ENCODE data around the gene HLA-E. TPM values are rescaled to one million over a fixed set of nuclear protein-coding genes. Genes with fewer than 3 reads are reported as not detected.
A peak's percentile ranks its signal among the peaks of the same experiment; 100 is the strongest.

The HLA-E gene
- total RNA-seq, result 215 and 232 TPM in 2 replicates

DNA sequence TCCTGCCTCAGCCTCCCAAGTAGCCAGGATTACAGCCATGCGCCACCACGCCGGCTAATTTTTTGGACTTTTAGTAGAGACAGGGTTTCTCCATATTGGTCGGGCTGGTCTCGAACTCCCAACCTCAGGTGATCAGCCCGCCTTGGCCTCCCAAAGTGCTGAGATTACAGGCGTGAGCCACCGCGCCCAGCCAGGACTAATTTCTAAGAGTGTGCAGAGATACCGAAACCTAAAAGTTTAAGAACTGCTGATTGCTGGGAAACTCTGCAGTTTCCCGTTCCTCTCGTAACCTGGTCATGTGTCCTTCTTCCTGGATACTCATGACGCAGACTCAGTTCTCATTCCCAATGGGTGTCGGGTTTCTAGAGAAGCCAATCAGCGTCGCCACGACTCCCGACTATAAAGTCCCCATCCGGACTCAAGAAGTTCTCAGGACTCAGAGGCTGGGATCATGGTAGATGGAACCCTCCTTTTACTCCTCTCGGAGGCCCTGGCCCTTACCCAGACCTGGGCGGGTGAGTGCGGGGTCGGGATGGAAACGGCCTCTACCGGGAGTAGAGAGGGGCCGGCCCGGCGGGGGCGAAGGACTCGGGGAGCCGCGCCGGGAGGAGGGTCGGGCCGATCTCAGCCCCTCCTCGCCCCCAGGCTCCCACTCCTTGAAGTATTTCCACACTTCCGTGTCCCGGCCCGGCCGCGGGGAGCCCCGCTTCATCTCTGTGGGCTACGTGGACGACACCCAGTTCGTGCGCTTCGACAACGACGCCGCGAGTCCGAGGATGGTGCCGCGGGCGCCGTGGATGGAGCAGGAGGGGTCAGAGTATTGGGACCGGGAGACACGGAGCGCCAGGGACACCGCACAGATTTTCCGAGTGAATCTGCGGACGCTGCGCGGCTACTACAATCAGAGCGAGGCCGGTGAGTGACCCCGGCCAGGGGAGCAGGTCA, at the start of gene HLA-E:
Gene HLA-E, plus strand, starts transcription at position 429 of the 945 bp plus-strand sequence. Its CDS starts 23 bp downstream, at position 452.
- peak; percentile 99 for DNase-seq (ENCODE audit: low read depth)
- TF ChIP-seq, protein P1, sequence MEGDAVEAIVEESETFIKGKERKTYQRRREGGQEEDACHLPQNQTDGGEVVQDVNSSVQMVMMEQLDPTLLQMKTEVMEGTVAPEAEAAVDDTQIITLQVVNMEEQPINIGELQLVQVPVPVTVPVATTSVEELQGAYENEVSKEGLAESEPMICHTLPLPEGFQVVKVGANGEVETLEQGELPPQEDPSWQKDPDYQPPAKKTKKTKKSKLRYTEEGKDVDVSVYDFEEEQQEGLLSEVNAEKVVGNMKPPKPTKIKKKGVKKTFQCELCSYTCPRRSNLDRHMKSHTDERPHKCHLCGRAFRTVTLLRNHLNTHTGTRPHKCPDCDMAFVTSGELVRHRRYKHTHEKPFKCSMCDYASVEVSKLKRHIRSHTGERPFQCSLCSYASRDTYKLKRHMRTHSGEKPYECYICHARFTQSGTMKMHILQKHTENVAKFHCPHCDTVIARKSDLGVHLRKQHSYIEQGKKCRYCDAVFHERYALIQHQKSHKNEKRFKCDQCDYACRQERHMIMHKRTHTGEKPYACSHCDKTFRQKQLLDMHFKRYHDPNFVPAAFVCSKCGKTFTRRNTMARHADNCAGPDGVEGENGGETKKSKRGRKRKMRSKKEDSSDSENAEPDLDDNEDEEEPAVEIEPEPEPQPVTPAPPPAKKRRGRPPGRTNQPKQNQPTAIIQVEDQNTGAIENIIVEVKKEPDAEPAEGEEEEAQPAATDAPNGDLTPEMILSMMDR (IDR thresholded peaks at IDR 0.05; ENCODE audit: insufficient read depth, low read length, severe bottlenecking), result no peak
- Histone ChIP-seq H3K27me3 (ENCODE audit: control insufficient read depth, insufficient read depth, low read length) (no peaks in the 10 kb centered on the region), H3K4me3 (ENCODE audit: low read depth, low read length) (peak within 1 kb of the TSS; percentile 80), H3K36me3 (ENCODE audit: control insufficient read depth, insufficient read depth, low read length) (peaks cover 22% of the 10 kb centered on the region)
- FAIRE-seq, result peak; percentile 73

GRCh38 chr6:30441171-30441570, 48.1 kb upstream of the HLA-E start:
- FAIRE-seq, result no peak
- peaks cover 22% of the 10 kb centered on the region for H3K27me3 ChIP-seq (ENCODE audit: control insufficient read depth, insufficient read depth, low read length)
- no peaks in the 10 kb centered on the region for H3K36me3 ChIP-seq (ENCODE audit: control insufficient read depth, insufficient read depth, low read length)
- TF ChIP-seq, protein P1 (IDR thresholded peaks at IDR 0.05; ENCODE audit: insufficient read depth, low read length, severe bottlenecking), result no peak
- no peak overlapping the region for H3K4me3 ChIP-seq (ENCODE audit: low read depth, low read length)
- DNase-seq (ENCODE audit: low read depth), result peak; percentile 78

- DNase-seq (ENCODE audit: low read depth) (peak; percentile 27), FAIRE-seq (no peak)
- Histone ChIP-seq H3K27me3 (ENCODE audit: control insufficient read depth, insufficient read depth, low read length) (peaks cover 36% of the 10 kb centered on the region), H3K4me3 (ENCODE audit: low read depth, low read length) (no peak overlapping the region), H3K36me3 (ENCODE audit: control insufficient read depth, insufficient read depth, low read length) (no peaks in the 10 kb centered on the region)
- TF ChIP-seq, protein P1 (IDR thresholded peaks at IDR 0.05; ENCODE audit: insufficient read depth, low read length, severe bottlenecking), result no peak
Observed at GRCh38 chr6:30443657-30444450, 45.5 kb upstream of the HLA-E start.

- H3K27me3 ChIP-seq (ENCODE audit: control insufficient read depth, insufficient read depth, low read length), result peaks cover 39% of the 10 kb centered on the region
- TF ChIP-seq, protein P1 (IDR thresholded peaks at IDR 0.05; ENCODE audit: insufficient read depth, low read length, severe bottlenecking), result no peak
- FAIRE-seq (no peak), DNase-seq (ENCODE audit: low read depth) (no peak)
- H3K4me3 ChIP-seq (ENCODE audit: low read depth, low read length), result no peak overlapping the region
- no peaks in the 10 kb centered on the region for H3K36me3 ChIP-seq (ENCODE audit: control insufficient read depth, insufficient read depth, low read length)
Observed at GRCh38 chr6:30444451-30444742, 44.9 kb upstream of the HLA-E start.

DNA sequence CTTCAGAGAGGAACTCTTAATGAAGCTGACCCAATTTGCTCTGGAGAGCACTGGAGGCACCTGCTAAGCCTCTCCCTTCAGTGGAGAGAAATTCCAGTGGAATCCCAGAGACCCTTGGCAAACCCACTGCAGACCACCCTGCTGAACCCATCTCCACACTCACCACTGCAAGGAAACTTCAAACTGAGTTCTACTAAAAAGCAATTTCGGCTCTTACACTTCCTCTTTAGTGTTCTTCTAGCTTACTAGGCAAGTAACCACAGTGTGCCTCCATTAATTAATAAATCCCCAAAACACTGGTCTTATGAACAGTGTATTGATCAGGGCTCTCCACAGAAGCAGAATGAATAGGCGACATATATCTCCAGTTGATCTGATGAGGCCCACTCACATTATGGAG, 43.0 kb upstream of the HLA-E start:
- no peak for FAIRE-seq
- DNase-seq (ENCODE audit: low read depth), result no peak
- TF ChIP-seq, protein P1 (IDR thresholded peaks at IDR 0.05; ENCODE audit: insufficient read depth, low read length, severe bottlenecking), result no peak
- Histone ChIP-seq H3K4me3 (ENCODE audit: low read depth, low read length) (no peak overlapping the region), H3K36me3 (ENCODE audit: control insufficient read depth, insufficient read depth, low read length) (no peaks in the 10 kb centered on the region), H3K27me3 (ENCODE audit: control insufficient read depth, insufficient read depth, low read length) (peaks cover 51% of the 10 kb centered on the region)

Measured in bronchial epithelial cell (primary cell).